IMR-90 (cell line): Measurements from ENCODE around the gene PALM3. TPM values are rescaled to one million over a fixed set of nuclear protein-coding genes. Genes with fewer than 3 reads are reported as not detected.

Source experiments
- ATAC-seq: fragments of 200-7000 bp; cut with Tn5 transposase; 2 replicates; pipeline ENCODE4 v1.9.1; 2020; ENCODE audit warnings: low read depth, mild to moderate bottlenecking, moderate library complexity
- BruUV-seq: library from RNA; stranded (reverse); fragments of 400-500 nt; replicated peaks from 2 replicates; lab custom pipeline; 2021; lab: Mats Ljungman, UMichigan
- CTCF ChIA-PET: fragments of 300-600 bp; formaldehyde crosslinking; extraction: SDS; loops from one replicate; lab custom pipeline; 2021; ENCODE audit warnings: antibody characterized with exemption; lab: Yijun Ruan, JAX
- POLR2A ChIA-PET: fragments of 300-600 bp; sonication (Branson Sonifier 250); formaldehyde crosslinking; loops from one replicate; lab custom pipeline; 2022; ENCODE audit warnings: antibody characterized with exemption; ENCODE audit not compliant: unreplicated experiment; lab: Charles Lee
- DNase-seq: peaks from one replicate; pipeline ENCODE4 v3.0.0; 2013
- H2AFZ ChIP-seq: replicated peaks from 2 replicates; pipeline ENCODE3; 2013; ENCODE audit warnings: low read length, mild to moderate bottlenecking; ENCODE audit not compliant: poor library complexity
- H2AK5ac ChIP-seq: 2 replicates; pipeline ENCODE4 v1.6.1; 2013; ENCODE audit warnings: low read depth, low read length, inconsistent platforms
- H2AK9ac ChIP-seq: replicated peaks from 2 replicates; pipeline ENCODE3; 2013; ENCODE audit warnings: mild to moderate bottlenecking, low read depth, low read length, moderate library complexity; ENCODE audit not compliant: poor library complexity
- H2BK120ac ChIP-seq: 2 replicates; pipeline ENCODE4 v1.6.1; 2013; ENCODE audit warnings: low read depth, low read length, inconsistent platforms
- H2BK15ac ChIP-seq: 3 replicates; pipeline ENCODE4 v1.6.1; 2013; ENCODE audit warnings: low read depth, low read length, inconsistent platforms
- H2BK20ac ChIP-seq: 2 replicates; pipeline ENCODE4 v1.6.1; 2013; ENCODE audit warnings: low read depth, mild to moderate bottlenecking, inconsistent platforms, low read length, moderate library complexity
- H2BK5ac ChIP-seq: 2 replicates; pipeline ENCODE4 v1.6.1; 2013; ENCODE audit warnings: mild to moderate bottlenecking, low read depth, low read length, inconsistent platforms; ENCODE audit not compliant: poor library complexity, severe bottlenecking
- H3K14ac ChIP-seq: replicated peaks from 2 replicates; pipeline ENCODE4 v1.6.1; 2013; ENCODE audit warnings: low read depth, low read length, inconsistent platforms
- H3K18ac ChIP-seq: 2 replicates; pipeline ENCODE4 v1.6.1; 2013; ENCODE audit warnings: low read depth, low read length, control low read depth
- H3K23ac ChIP-seq: 2 replicates; pipeline ENCODE4 v1.6.1; 2013; ENCODE audit warnings: low read depth, low read length, inconsistent platforms
- H3K27ac ChIP-seq: 2 replicates; pipeline ENCODE4 v1.5.1; 2013; ENCODE audit warnings: mild to moderate bottlenecking, control low read depth, low read length; ENCODE audit not compliant: insufficient read depth
- H3K27me3 ChIP-seq: 2 replicates; pipeline ENCODE4 v1.6.1; 2013; ENCODE audit warnings: low read length; ENCODE audit not compliant: control insufficient read depth, insufficient read depth
- H3K36me3 ChIP-seq: 2 replicates; pipeline ENCODE4 v1.6.1; 2013; ENCODE audit warnings: low read length, mixed read lengths; ENCODE audit not compliant: control insufficient read depth, insufficient read depth
- H3K4ac ChIP-seq: 2 replicates; pipeline ENCODE4 v1.6.1; 2013; ENCODE audit warnings: low read depth, low read length, inconsistent platforms
- H3K4me1 ChIP-seq: 2 replicates; pipeline ENCODE4 v1.6.1; 2013; ENCODE audit warnings: low read length, mixed read lengths; ENCODE audit not compliant: control insufficient read depth, insufficient read depth
- H3K4me2 ChIP-seq: 2 replicates; pipeline ENCODE4 v1.6.1; 2013; ENCODE audit warnings: low read depth, mild to moderate bottlenecking, control low read depth, low read length, moderate library complexity
- H3K4me3 ChIP-seq: 2 replicates; pipeline ENCODE4 v1.5.1; 2013; ENCODE audit warnings: low read depth, mild to moderate bottlenecking, control low read depth, low read length, moderate library complexity; ENCODE audit not compliant: insufficient read depth
- H3K56ac ChIP-seq: 2 replicates; pipeline ENCODE4 v1.6.1; 2013; ENCODE audit warnings: low read length, inconsistent platforms; ENCODE audit not compliant: insufficient read depth; ENCODE audit errors: extremely low read depth
- H3K79me1 ChIP-seq, 2 experiments: 2 replicates each; pipeline ENCODE4 v1.6.1; 2013; ENCODE audit warnings: low read length in 2 of 2, inconsistent platforms in 1 of 2, low read depth in 1 of 2
- H3K9ac ChIP-seq: 2 replicates; pipeline ENCODE4 v1.6.1; 2013; ENCODE audit warnings: low read depth, low read length, control low read depth
- H3K9me1 ChIP-seq: 2 replicates; pipeline ENCODE4 v1.6.1; 2013; ENCODE audit warnings: low read length, inconsistent platforms; ENCODE audit not compliant: insufficient read depth
- H3K9me3 ChIP-seq: 2 replicates; pipeline ENCODE4 v1.6.1; 2013; ENCODE audit warnings: low read length; ENCODE audit not compliant: control insufficient read depth, insufficient read depth
- H4K20me1 ChIP-seq: 2 replicates; pipeline ENCODE4 v1.6.1; 2013; ENCODE audit warnings: low read length, inconsistent platforms; ENCODE audit not compliant: insufficient read depth
- H4K5ac ChIP-seq: 2 replicates; pipeline ENCODE4 v1.6.1; 2013; ENCODE audit warnings: mild to moderate bottlenecking, low read depth, low read length, control low read depth
- H4K8ac ChIP-seq, 2 experiments: 2 replicates each; pipeline ENCODE4 v1.6.1; 2013; ENCODE audit warnings: low read depth in 2 of 2, low read length in 2 of 2, control low read depth in 1 of 2, inconsistent platforms in 1 of 2
- H4K91ac ChIP-seq: 2 replicates; pipeline ENCODE4 v1.6.1; 2013; ENCODE audit warnings: low read depth, low read length, inconsistent platforms; ENCODE audit not compliant: insufficient read depth
- CEBPB ChIP-seq: IDR thresholded peaks from 2 replicates; pipeline ENCODE4 v1.6.1; 2012; ENCODE audit warnings: low read depth, low read length, improper control_type of control experiment
- FOS ChIP-seq: fragments of 150-350 bp; IDR thresholded peaks from 2 replicates; pipeline ENCODE4 v1.6.1; 2016; ENCODE audit warnings: low read depth, low read length
- MAFK ChIP-seq: IDR thresholded peaks from 2 replicates; pipeline ENCODE4 v1.6.1; 2012; ENCODE audit warnings: low read depth, low read length, improper control_type of control experiment
- POLR2A ChIP-seq: IDR thresholded peaks from 2 replicates; pipeline ENCODE4 v1.6.1; 2012; ENCODE audit warnings: mild to moderate bottlenecking, low read depth, low read length
- RAD21 ChIP-seq: IDR thresholded peaks from 2 replicates; pipeline ENCODE4 v1.6.1; 2012; ENCODE audit warnings: low read length, improper control_type of control experiment
- USF2 ChIP-seq: fragments of 150-350 bp; IDR thresholded peaks from 2 replicates; pipeline ENCODE4 v1.6.1; 2017; ENCODE audit warnings: mild to moderate bottlenecking, antibody characterized with exemption, low read length, low read depth
- WGBS, 2 experiments: methylation state at CpG; one replicate each; pipeline versions ENCODE4 v1.1.5 to v1.1.7; 2013; ENCODE audit warnings: missing lambda C conversion rate in 2 of 2; ENCODE audit not compliant: insufficient read length in 1 of 2; ENCODE audit errors: extremely low coverage in 2 of 2; 5-methylcytosine and 5-hydroxymethylcytosine counted together
- dilution Hi-C: fragments of 300-500 bp; cut with HindIII; formaldehyde crosslinking; loops from one replicate; pipeline ENCODE4 v1.14.3; 2018; ENCODE audit warnings: low sequenced_read_pairs; ENCODE audit not compliant: unreplicated experiment
- in situ Hi-C: fragments of 300-500 bp; cut with MboI; formaldehyde crosslinking; loops from 3 replicates; pipeline ENCODE4 v1.14.3; 2019; ENCODE audit warnings: low sequenced_read_pairs, inconsistent platforms, mixed read lengths
- intact Hi-C: fragments of 100-400 bp; cut with micrococcal nuclease; formaldehyde crosslinking; loops from 2 replicates; pipeline ENCODE4 v1.10.0; 2022
- polyA plus RNA-seq, 3 experiments: library from polyadenylated mRNA; depleted of rRNA; stranded (reverse); fragments of >200 nt; gene quantifications; 2 replicates each; pipeline ENCODE4 v1.2.3, GENCODE V29; 2012; ENCODE audit warnings: low replicate concordance in 1 of 3
- total RNA-seq: library from RNA; depleted of rRNA; stranded (reverse); fragments of >200 nt; gene quantifications from 2 replicates; pipeline ENCODE4 v1.2.3, GENCODE V29; 2012
- TF ChIP-seq, protein P1 (sequence below): conservative IDR thresholded peaks from 2 replicates; pipeline ENCODE4 v1.5.1; 2012; ENCODE audit warnings: mild to moderate bottlenecking, low read depth, low read length, improper control_type of control experiment

Gene PALM3
- total and polyA plus RNA-seq, 2 of the 4 experiments (the other 2 are of a cell fraction): 0.18 to 0.84 TPM

DNA sequence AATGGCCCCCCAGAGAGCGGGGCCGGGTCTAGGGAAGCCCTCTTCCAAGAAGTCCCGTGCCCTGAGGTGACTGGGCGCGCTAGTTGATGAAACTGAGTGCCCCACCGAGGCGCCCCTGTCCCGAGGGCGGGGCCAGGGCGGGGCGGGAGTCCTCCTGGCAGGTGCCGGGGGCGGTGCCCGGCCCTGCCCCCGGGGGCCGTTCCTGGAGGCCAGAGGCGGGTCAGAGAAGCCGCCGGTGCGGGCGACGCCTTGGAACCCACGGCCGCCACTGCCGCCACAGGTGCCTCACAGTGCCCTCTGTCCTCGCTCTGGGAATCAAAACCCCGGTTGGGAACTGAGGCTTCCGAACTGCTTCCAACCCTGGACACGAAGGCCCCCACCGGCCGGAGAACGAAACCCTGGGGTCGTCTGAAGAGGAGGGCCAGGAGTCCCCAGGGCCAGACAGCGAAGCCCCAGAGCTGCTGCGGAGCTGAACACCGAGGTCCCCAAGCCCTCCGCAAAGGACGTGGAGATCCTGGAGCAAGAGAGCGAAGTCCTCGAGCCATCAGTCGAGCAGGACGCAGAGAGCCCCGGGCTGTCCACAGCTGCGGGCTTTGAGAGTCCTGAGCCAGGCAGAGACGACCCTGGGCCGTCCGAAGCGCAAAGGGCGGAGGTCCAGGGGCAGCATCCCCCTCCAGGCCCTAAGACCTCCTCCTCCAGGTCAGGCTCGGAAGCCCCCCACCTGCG lies 10.8 kb upstream of the PALM3 start, which contains the start of gene MISP3:
MISP3 (plus strand) TSS at position 252 of the 726 bp plus-strand sequence. CDS start 524 bp downstream, outside the sequence.
- no peaks in the 10 kb centered on the region for H3K9me1 ChIP-seq
- dilution Hi-C loops (no loop called here), intact Hi-C loops (no loop called here), in situ Hi-C loops (loop anchor here (5.0 kb wide), 1 partner anchor 190 kb away; no protein-coding TSS in a partner anchor)
- H3K14ac ChIP-seq: no peak within 1 kb of the TSS
- no TSS peak for BruUV-seq
- H4K8ac ChIP-seq: peak within 1 kb of the TSS; percentile 36 to 78; a peak in 2 of 4 replicates
- no peak for TF ChIP-seq POLR2A
- TF ChIP-seq RAD21: no peak
- TF ChIP-seq FOS: no peak
- no peak for TF ChIP-seq CEBPB
- TF ChIP-seq MAFK: no peak
- no peak for TF ChIP-seq USF2
- TF ChIP-seq, protein P1, sequence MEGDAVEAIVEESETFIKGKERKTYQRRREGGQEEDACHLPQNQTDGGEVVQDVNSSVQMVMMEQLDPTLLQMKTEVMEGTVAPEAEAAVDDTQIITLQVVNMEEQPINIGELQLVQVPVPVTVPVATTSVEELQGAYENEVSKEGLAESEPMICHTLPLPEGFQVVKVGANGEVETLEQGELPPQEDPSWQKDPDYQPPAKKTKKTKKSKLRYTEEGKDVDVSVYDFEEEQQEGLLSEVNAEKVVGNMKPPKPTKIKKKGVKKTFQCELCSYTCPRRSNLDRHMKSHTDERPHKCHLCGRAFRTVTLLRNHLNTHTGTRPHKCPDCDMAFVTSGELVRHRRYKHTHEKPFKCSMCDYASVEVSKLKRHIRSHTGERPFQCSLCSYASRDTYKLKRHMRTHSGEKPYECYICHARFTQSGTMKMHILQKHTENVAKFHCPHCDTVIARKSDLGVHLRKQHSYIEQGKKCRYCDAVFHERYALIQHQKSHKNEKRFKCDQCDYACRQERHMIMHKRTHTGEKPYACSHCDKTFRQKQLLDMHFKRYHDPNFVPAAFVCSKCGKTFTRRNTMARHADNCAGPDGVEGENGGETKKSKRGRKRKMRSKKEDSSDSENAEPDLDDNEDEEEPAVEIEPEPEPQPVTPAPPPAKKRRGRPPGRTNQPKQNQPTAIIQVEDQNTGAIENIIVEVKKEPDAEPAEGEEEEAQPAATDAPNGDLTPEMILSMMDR: no peak
- peak within 1 kb of the TSS; percentile 57; the same call in 1 of the 2 replicates for H3K9ac ChIP-seq
- H3K23ac ChIP-seq: peak within 1 kb of the TSS; percentile 78; the same call in 1 of the 2 replicates
- no peak within 1 kb of the TSS for H2BK15ac ChIP-seq
- no peak within 1 kb of the TSS; the same call in 1 of the 2 replicates for H3K27ac ChIP-seq
- H3K27me3 ChIP-seq: peaks cover 2% of the 10 kb centered on the region; the same call in 1 of the 2 replicates
- no peak within 1 kb of the TSS for H3K18ac ChIP-seq
- H2BK120ac ChIP-seq: no peak within 1 kb of the TSS
- peak within 1 kb of the TSS; percentile 93 for H3K4me2 ChIP-seq
- H3K4ac ChIP-seq: no peak within 1 kb of the TSS; the same call in 1 of the 2 replicates
- H2AFZ ChIP-seq: peak within 1 kb of the TSS; percentile 96
- no peaks in the 10 kb centered on the region for H4K20me1 ChIP-seq
- ChIA-PET CTCF (interaction anchor here (1.0 to 1.3 kb wide), 4 partner anchors 13 to 332 kb away, joined by 3 to 4 read pairs (median 3); no protein-coding TSS in a partner anchor), POLR2A (interaction anchor here (0.6 kb wide), 1 partner anchor 1710 kb away, joined by 10 read pairs; no protein-coding TSS in a partner anchor)
- peak within 1 kb of the TSS; percentile 1 for H2BK5ac ChIP-seq
- H4K91ac ChIP-seq: no peak within 1 kb of the TSS; the same call in 1 of the 2 replicates
- H2AK5ac ChIP-seq: no peak within 1 kb of the TSS
- ATAC-seq (no peak), DNase-seq (no peak)
- H3K4me1 ChIP-seq: peaks cover 10% of the 10 kb centered on the region
- H3K4me3 ChIP-seq: peak within 1 kb of the TSS; percentile 61
- H3K79me1 ChIP-seq: peaks cover 0 to 14% of the 10 kb centered on the region in 2 experiments; a peak in 1 of 4 replicates
- WGBS, 2 experiments: 9% methylated on average over 25 of the region's 51 CpGs; no CpG with 5 or more reads in 1 of the 2 experiments
- no peaks in the 10 kb centered on the region for H3K36me3 ChIP-seq
- no peaks in the 10 kb centered on the region for H3K9me3 ChIP-seq
- H2BK20ac ChIP-seq: no peak within 1 kb of the TSS
- no peak within 1 kb of the TSS for H3K56ac ChIP-seq
- H4K5ac ChIP-seq: no peak within 1 kb of the TSS
- H2AK9ac ChIP-seq: peak within 1 kb of the TSS; percentile 85
